T-helper 2 cell treated with Interferon-gamma antibody and Interleukin-4, amounts not matched to agents 5 μg/mL and 100 μg/mL, for 36 hours (primary cell): ENCODE data around the gene ZBTB32.
"Not testable (repeated sequence)": the region's sequence is repeated elsewhere in the genome, so short reads cannot be mapped to it uniquely, and the experiment has no call there.

Experiments used
- DNase-seq: peaks from one replicate; pipeline ENCODE4 v3.0.0; 2021; ENCODE audit warnings: low spot score
- H3K27ac Mint-ChIP-seq: one replicate; pipeline ENCODE4 v1.8.0; 2021; ENCODE audit warnings: mild to moderate bottlenecking, mixed read lengths
- H3K27me3 Mint-ChIP-seq: one replicate; pipeline ENCODE4 v1.8.0; 2021; ENCODE audit warnings: low read depth, mixed read lengths
- H3K36me3 Mint-ChIP-seq: one replicate; pipeline ENCODE4 v1.8.0; 2021; ENCODE audit warnings: low read depth, mixed read lengths
- H3K4me1 Mint-ChIP-seq: one replicate; pipeline ENCODE4 v1.8.0; 2021; ENCODE audit warnings: low read depth, mixed read lengths
- H3K4me3 Mint-ChIP-seq: one replicate; pipeline ENCODE4 v1.8.0; 2022; ENCODE audit warnings: mild to moderate bottlenecking, moderate library complexity, mixed read lengths
- H3K9me3 Mint-ChIP-seq: one replicate; pipeline ENCODE4 v1.8.0; 2021; ENCODE audit warnings: mixed read lengths

ZBTB32 gene

DNA sequence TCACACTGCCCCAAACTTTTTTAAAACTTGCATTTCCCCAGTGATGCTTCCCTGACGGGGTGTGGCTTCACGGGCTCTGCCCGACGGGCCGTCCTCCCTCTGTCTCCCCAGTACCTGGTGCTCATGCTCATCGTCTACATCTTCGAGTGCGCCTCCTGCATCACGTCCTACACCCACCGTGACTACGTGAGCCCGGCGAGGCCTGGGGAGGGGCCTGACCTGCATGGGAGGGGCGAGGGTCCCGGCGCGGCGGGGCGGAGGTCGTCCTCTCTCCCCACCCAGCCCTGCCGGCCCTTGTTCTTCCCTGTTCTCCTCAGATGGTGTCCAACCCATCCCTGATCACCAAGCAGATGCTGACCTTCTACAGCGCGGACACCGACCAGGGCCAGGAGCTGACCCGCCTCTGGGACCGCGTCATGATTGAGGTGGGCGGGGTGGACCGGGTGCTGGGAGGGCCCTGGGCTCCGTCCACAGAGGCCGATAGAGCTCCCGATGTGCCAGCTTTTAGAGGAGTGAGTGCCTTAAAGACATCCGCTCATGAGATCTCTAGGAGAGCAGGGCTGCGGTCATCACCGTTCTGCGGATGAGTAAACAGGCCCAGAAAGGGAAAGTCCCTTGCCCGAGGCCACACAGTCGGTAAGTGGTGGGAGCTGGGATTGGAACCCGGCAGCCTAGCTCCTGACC is 31.1 kb upstream of the ZBTB32 start:
- Mint-ChIP-seq H3K27ac (peak overlapping the region; percentile 6), H3K36me3 (no peaks in the 10 kb centered on the region), H3K27me3 (peaks cover 40% of the 10 kb centered on the region), H3K4me1 (peaks cover 10% of the 10 kb centered on the region), H3K9me3 (no peaks in the 10 kb centered on the region), H3K4me3 (peak overlapping the region; percentile 80)
- peak; percentile 70 for DNase-seq

DNA sequence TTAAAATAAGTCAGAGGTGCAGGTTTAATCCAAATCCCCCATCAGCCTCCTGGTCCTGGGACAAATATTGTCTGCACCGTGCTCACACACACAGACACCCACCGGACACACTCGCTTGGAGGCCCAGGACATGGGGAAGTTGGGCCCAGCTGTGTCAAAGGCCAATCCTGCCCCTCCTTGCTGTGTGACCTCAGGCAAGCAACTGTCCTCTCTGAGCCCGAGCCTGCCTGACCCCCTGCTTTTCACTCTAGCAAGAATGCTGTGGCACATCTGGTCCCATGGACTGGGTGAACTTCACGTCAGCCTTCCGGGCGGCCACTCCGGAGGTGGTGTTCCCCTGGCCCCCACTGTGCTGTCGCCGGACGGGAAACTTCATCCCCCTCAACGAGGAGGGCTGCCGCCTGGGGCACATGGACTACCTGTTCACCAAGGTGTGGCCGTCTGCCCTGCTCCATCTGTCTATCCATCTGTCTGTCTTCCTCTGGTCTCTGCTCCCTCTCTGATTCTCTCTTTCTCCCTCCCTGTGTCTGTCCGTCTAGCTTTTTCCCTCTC is 28.7 kb upstream of the ZBTB32 start:
- Mint-ChIP-seq H3K4me3 (no peak overlapping the region), H3K27ac (no peak overlapping the region), H3K27me3 (peaks cover 29% of the 10 kb centered on the region), H3K4me1 (peaks cover 7% of the 10 kb centered on the region), H3K36me3 (no peaks in the 10 kb centered on the region), H3K9me3 (no peaks in the 10 kb centered on the region)
- DNase-seq, result no peak

DNA sequence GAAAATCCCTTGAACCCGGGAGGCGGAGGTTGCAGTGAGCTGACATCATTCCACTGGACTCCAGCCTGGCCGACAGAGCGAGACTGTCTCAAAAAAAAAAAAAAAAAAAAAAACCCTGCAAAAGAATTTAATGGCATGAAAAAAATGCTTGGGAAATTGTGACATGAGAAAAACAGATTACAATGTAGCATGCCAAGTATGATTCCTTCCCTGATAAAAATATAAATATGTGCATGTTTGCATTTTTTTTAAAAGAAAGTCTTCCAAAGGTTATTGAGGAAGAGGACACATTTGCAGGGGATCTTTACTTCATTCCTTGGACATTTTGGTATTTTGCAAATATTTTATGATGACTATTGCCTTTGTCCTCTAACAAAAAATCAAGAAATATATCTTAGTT is 14.5 kb upstream of the ZBTB32 start:
- Mint-ChIP-seq H3K36me3 (no peaks in the 10 kb centered on the region), H3K27me3 (no peaks in the 10 kb centered on the region), H3K4me1 (peaks cover 8% of the 10 kb centered on the region), H3K27ac (no peak overlapping the region), H3K4me3 (no peak overlapping the region), H3K9me3 (no peaks in the 10 kb centered on the region)
- no peak for DNase-seq

DNA sequence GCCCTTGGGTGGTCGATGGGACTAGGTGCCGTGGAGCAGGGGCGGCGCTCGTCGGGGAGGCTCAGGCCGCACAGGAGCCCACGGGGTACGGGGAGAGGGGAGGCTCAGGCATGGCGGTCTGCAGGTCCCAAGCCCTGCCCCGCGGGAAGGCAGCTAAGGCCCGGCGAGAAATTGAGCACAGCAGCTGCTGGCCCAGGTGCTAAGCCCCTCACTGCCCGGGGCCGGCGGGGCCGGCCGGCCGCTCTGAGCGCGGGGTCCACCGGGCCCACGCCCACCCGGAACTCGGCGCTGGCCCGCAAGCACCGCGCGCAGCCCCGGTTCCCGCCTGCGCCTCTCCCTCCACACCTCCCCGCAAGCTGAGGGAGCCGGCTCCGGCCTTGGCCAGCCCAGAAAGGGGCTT is 13.3 kb upstream of the ZBTB32 start:
- not testable (repeated sequence) for H3K36me3 Mint-ChIP-seq, H3K4me3 Mint-ChIP-seq, H3K27me3 Mint-ChIP-seq, H3K4me1 Mint-ChIP-seq, H3K27ac Mint-ChIP-seq, DNase-seq, H3K9me3 Mint-ChIP-seq

DNA sequence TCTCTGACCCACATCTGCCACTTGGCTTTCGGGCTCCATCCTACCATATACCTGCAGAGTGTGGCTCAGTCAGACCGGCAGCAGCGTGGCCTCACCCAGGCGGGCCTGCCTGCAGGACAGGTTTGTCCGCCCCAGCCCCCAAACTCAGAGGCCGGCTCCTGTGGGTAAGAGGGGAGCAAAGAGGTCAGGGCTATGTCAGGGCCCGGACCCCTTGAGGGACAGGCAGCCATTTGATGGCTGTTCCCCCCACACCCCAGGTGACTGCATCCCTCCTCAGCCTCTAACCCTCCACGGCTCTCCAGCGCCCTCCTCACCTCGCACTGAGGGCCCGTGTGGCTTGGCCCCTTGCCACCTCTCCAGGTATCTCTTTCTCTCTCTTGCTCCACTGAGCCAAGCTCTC is 12.3 kb upstream of the ZBTB32 start:
- H3K27ac Mint-ChIP-seq, result no peak overlapping the region
- no peaks in the 10 kb centered on the region for H3K9me3 Mint-ChIP-seq
- no peaks in the 10 kb centered on the region for H3K36me3 Mint-ChIP-seq
- H3K4me3 Mint-ChIP-seq, result no peak overlapping the region
- DNase-seq, result no peak
- peaks cover 8% of the 10 kb centered on the region for H3K4me1 Mint-ChIP-seq
- H3K27me3 Mint-ChIP-seq, result no peaks in the 10 kb centered on the region

DNA sequence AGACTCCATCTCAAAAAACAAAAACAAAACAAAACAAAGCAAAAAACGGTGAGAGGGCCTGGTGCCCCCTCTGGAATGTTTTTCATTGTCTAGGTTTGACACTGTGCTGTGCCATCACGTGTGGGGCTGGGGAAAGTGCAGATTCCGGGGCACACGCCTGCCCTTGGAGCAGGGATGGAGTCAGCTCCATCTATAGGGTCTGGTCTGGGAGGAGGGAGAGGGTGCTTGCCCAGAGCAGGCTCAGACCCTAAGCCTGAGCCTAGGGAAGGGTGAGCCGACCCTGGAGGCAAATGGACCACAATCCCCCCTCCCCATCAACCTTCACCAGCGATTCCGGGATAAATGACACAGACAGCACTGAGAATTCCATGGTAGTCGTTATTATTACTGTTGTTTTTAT is 10.9 kb upstream of the ZBTB32 start:
- Mint-ChIP-seq H3K9me3 (no peaks in the 10 kb centered on the region), H3K27me3 (no peaks in the 10 kb centered on the region), H3K27ac (no peak overlapping the region), H3K4me1 (peaks cover 8% of the 10 kb centered on the region), H3K4me3 (no peak overlapping the region), H3K36me3 (no peaks in the 10 kb centered on the region)
- DNase-seq, result no peak

DNA sequence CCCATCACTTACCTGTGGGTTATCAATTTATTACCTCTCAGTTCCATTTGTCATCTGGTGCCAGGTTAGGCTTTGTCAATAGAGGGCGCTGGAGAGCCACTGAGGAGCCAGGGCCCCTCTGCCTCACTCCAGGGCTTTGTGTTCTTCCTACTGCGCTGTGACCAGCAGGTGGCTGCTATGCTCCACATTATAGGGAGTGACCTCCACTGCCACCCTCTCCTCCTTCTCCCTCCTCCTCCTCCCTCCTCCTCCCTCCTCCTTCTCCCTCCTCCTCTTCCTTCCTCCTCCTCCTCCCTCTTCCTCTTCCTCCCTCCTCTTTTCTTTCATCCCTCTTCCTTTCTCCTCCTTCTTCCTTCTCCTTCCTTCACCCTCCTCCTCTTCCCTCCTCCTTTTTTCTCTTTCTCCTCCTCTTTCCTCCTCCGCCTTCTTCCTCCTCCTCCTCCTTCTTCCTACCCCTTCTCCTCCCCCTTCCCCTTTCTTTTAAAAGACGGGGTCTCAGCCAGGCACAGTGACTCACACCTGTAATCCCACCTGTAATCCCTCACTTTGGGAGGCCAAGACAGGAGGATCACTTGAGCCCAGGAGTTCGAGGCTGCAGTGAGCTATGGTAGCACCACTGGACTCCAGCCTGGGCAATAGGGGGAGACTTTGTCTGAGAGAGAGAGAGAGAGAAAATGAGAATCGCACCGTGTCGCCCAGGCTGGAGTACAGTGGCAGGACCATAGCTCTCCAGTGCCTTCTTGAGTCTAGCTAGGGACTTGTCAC is 10.3 kb upstream of the ZBTB32 start:
- Mint-ChIP-seq H3K27ac (peak overlapping the region; percentile 45), H3K27me3 (no peaks in the 10 kb centered on the region), H3K4me3 (no peak overlapping the region), H3K9me3 (no peaks in the 10 kb centered on the region), H3K36me3 (no peaks in the 10 kb centered on the region), H3K4me1 (peaks cover 8% of the 10 kb centered on the region)
- DNase-seq, result peak; percentile 85

DNA sequence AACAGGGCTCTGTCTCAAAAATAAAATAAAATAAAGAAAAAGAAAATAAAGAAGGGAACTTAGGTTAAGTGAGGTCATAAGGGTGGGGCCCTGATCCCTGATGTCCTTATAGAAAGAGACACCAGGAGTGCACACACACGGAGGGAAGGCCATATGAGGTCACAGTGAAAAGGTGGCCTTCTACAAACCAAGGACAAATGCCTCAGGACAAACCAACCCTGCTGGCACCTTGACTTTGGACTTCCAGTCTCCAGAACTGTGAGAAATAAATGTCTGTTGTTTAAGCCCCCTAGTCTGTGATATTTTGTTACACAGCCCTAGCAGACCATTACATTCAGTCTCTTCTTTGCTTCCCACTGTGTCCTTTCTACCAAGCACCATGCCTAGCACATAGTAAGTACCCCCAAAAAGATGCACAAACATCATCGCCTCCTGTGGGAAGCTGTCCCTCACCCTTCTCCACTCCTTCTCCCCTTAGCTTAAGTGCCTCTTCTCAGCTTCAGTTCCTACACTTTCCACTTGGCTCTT is 8.4 kb upstream of the ZBTB32 start:
- peaks cover 12% of the 10 kb centered on the region for H3K4me1 Mint-ChIP-seq
- no peak for DNase-seq
- H3K4me3 Mint-ChIP-seq, result no peak overlapping the region
- no peaks in the 10 kb centered on the region for H3K9me3 Mint-ChIP-seq
- H3K36me3 Mint-ChIP-seq, result no peaks in the 10 kb centered on the region
- H3K27ac Mint-ChIP-seq, result no peak overlapping the region
- H3K27me3 Mint-ChIP-seq, result no peaks in the 10 kb centered on the region

DNA sequence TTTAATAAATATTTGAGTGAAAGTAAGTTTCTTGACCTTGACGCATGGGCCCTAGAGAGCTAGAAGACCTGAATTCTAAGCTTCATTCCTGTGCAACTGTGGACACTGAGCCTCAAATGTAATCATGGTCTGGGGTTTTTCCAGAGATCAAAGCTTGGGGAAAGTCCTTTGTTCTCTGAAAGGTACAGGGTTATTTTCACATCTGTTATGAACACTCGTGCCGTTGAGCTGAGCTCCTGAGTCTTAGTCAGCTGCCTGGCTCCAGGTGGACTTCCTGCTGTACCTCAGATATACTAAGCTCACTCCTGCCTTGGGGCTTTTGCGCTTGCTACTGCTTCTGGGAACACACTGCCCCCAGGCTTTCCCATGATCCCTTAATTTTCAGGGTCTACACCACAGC is 7.5 kb upstream of the ZBTB32 start:
- no peak overlapping the region for H3K27ac Mint-ChIP-seq
- no peaks in the 10 kb centered on the region for H3K9me3 Mint-ChIP-seq
- H3K4me3 Mint-ChIP-seq, result no peak overlapping the region
- no peaks in the 10 kb centered on the region for H3K27me3 Mint-ChIP-seq
- no peaks in the 10 kb centered on the region for H3K36me3 Mint-ChIP-seq
- peaks cover 12% of the 10 kb centered on the region for H3K4me1 Mint-ChIP-seq
- DNase-seq, result no peak

DNA sequence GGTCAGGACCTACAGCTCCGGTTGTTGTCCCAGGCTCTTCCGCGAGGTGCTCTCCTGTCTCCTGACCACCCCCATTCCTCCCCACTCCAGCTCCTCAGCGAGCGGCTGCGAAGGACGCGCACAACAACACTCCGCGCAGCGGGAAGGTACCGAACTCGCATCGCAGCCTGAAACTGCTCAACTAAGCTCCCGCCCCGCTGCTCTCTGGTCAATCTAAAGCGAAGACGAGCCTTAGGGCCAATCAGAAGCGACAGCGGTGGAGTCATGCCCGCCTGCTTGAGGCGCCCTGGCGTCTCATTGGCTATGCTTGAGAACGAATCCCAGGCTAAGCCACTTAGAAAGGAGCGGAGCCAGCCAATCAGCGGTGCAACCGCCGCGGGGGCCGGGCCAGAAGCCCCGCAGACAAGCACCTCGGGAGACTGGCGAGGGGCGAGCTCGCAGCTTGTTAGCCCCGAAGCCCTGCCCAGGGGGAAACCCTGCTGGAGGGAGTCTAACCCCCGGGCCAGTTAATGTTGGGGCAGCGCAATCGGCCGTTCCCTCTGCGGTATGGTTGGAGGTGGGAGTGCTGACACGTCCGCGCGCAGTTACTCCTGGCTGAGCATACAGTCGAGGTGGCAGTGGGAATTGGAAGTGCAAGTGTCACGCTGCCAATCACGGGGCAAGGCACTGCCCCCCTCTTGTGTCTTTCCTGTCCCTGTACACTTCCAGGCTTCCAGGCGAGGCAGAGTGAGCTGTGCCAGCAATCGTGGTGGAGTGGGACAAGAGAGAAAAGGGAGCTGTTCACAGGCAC is 1.9 kb upstream of the ZBTB32 start:
- peak; percentile 94 for DNase-seq
- H3K4me3 Mint-ChIP-seq, result peak overlapping the region; percentile 85
- H3K27ac Mint-ChIP-seq, result peak overlapping the region; percentile 95

DNA sequence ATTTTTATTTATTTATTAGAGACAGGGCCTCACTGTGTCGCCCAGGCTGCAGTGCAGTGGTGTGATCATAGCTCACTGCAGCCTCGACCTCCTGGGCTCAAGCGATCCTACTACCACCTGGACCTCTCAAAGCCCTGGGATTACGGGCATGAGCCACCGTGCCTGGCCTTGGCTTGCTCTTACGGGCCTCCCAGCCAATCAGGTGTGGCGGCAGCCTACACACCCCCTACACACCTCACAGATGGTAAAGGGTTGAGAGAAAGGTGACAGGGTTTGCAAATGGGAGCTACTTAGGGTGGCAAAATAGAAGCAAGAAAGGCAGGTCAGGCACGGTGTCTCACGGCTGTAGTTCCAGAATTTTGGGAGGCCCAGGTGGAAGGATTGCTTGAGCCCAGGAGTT is 1.0 kb upstream of the ZBTB32 start:
- no peak for DNase-seq
- no peak overlapping the region for H3K4me3 Mint-ChIP-seq
- H3K27me3 Mint-ChIP-seq, result no peaks in the 10 kb centered on the region
- peaks cover 6% of the 10 kb centered on the region for H3K4me1 Mint-ChIP-seq
- H3K36me3 Mint-ChIP-seq, result no peaks in the 10 kb centered on the region
- no peak overlapping the region for H3K27ac Mint-ChIP-seq
- no peaks in the 10 kb centered on the region for H3K9me3 Mint-ChIP-seq

More for the DNA sequence above, 1.9 kb upstream of the ZBTB32 start:
- Mint-ChIP-seq H3K36me3 (no peaks in the 10 kb centered on the region), H3K4me1 (peaks cover 6% of the 10 kb centered on the region), H3K9me3 (no peaks in the 10 kb centered on the region), H3K27me3 (no peaks in the 10 kb centered on the region)

DNA sequence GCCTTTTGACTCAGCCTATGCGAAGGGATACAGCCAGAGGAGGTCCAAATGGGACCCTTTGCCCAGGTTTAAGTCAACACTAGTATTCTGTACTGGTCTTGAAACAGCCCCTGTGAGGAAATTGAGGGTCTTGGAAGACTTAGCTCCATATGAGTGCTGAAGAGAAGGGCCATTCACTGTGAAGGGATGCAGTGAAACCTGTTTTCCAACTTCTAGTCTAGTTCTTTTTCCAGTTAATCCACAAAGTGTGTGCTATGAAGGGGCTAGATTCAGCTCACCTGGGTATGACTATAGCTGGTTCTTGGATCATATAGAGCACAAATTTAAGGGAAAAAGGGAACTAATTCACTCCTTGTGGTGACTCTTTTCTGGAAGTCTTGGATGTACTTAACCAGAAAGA is 4.0 kb downstream of the ZBTB32 start:
- H3K4me3 Mint-ChIP-seq, result no peak overlapping the region
- no peak for DNase-seq
- no peaks in the 10 kb centered on the region for H3K27me3 Mint-ChIP-seq
- no peak overlapping the region for H3K27ac Mint-ChIP-seq
- H3K4me1 Mint-ChIP-seq, result peaks cover 28% of the 10 kb centered on the region
- H3K9me3 Mint-ChIP-seq, result no peaks in the 10 kb centered on the region
- peaks cover 2% of the 10 kb centered on the region for H3K36me3 Mint-ChIP-seq

DNA sequence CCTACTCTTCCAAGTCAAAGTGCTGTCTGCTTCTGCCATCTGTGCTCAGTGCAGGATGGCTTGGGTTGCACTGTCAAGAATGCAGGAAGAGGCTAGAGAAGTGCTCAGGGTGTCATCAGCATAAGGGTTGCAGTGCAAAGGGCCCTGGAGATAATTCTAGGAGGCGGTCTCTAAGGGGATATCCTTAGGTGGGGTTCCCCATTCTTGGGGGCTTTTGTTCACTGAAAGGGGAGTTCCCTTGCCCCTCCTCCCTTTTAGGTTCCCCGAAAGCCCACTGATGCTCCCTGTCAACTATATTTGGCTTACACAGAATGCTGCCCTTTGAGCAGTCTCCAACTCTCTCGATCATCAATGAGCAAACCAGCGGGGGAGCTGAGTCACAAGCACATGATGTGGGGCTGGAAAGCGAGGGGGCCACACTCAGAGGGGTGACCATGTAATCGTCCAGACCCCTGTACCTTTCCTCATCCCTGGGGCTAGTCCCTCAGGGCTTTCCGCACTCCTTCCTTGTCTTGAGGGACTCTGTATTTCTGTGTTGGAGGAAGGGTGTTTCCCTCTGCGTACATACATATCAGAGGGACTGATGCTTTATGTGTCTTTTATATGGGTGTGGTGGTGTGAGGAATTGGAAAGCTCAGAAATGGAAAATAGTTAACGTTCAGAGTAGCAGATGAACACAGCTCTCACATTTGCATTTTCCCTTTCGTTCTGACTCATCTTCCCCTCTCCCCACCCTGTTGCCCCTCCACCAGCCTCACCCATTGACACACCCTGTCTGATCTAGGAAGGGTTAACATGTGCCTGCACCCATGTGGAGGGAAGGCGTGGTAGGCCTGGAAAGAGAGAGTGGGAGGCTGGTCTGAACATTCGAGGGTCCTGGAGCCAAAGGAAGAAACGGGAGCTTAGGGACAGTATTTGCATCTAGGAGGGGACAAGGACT is 6.7 kb downstream of the ZBTB32 start:
- Mint-ChIP-seq H3K4me3 (peak overlapping the region; percentile 71), H3K4me1 (peaks cover 47% of the 10 kb centered on the region), H3K27me3 (no peaks in the 10 kb centered on the region), H3K9me3 (no peaks in the 10 kb centered on the region), H3K36me3 (peaks cover 18% of the 10 kb centered on the region), H3K27ac (peak overlapping the region; percentile 98)
- DNase-seq, result peak; percentile 80
